Activated T-cell treated with anti-CD3 and anti-CD28 coated beads, Interleukin-2, amount 50 U/mL, for 4 hours (primary cell): Measurements from ENCODE around the gene LZIC. TPM values are rescaled to one million over a fixed set of nuclear protein-coding genes. Genes with fewer than 3 reads are reported as not detected.
A peak's percentile ranks its signal among the peaks of the same experiment; 100 is the strongest.

Experiments used
- ATAC-seq, 2 donors: fragments of 200-7000 bp; cut with Tn5 transposase; one replicate each; pipeline ENCODE4 v1.10.0; 2021
- DNase-seq: peaks from one replicate; pipeline ENCODE4 v3.0.0-alpha.2; 2020
- H3K27me3 Mint-ChIP-seq: one replicate; pipeline ENCODE4 v1.8.0; 2021; ENCODE audit warnings: low read depth, mixed read lengths
- H3K36me3 Mint-ChIP-seq: one replicate; pipeline ENCODE4 v1.8.0; 2022; ENCODE audit warnings: mixed read lengths; ENCODE audit not compliant: insufficient read depth
- H3K4me1 Mint-ChIP-seq: one replicate; pipeline ENCODE4 v1.8.0; 2021; ENCODE audit warnings: low read depth, mixed read lengths
- H3K4me3 Mint-ChIP-seq: one replicate; pipeline ENCODE4 v1.8.0; 2021; ENCODE audit warnings: mild to moderate bottlenecking, moderate library complexity, mixed read lengths
- H3K9me3 Mint-ChIP-seq: one replicate; pipeline ENCODE4 v1.8.0; 2021; ENCODE audit warnings: mixed read lengths
- total RNA-seq, 3 donors: library from RNA; stranded (reverse); gene quantifications; one replicate each; pipeline ENCODE4 v1.2.1, GENCODE V29; 2021

The LZIC gene
- total RNA-seq, 3 donors from 2014 or later = 31.4 to 35.5 (median 35.5) TPM

- ATAC-seq = no peak
- no peak for DNase-seq
- Mint-ChIP-seq H3K36me3 (no peaks in the 10 kb centered on the region), H3K27me3 (no peaks in the 10 kb centered on the region), H3K4me3 (no peak overlapping the region), H3K4me1 (peaks cover 42% of the 10 kb centered on the region), H3K9me3 (no peaks in the 10 kb centered on the region)
Observed at GRCh38 chr1:9904596-9904995, 38.6 kb downstream of the LZIC start.

GRCh38 chr1:9903801-9904527 lies 39.2 kb downstream of the LZIC start:
- no peak overlapping the region for H3K4me3 Mint-ChIP-seq
- H3K4me1 Mint-ChIP-seq = peaks cover 36% of the 10 kb centered on the region
- no peaks in the 10 kb centered on the region for H3K36me3 Mint-ChIP-seq

GRCh38 chr1:9902060-9902452 lies 41.1 kb downstream of the LZIC start:
- H3K9me3 Mint-ChIP-seq = no peaks in the 10 kb centered on the region
- H3K4me3 Mint-ChIP-seq = no peak overlapping the region
- DNase-seq (no peak), ATAC-seq (no peak)
- H3K36me3 Mint-ChIP-seq = no peaks in the 10 kb centered on the region
- H3K4me1 Mint-ChIP-seq = peaks cover 27% of the 10 kb centered on the region
- no peaks in the 10 kb centered on the region for H3K27me3 Mint-ChIP-seq

More at GRCh38 chr1:9903801-9904527, 39.2 kb downstream of the LZIC start:
- no peaks in the 10 kb centered on the region for H3K9me3 Mint-ChIP-seq
- peak; percentile 90 to 91 for ATAC-seq
- DNase-seq = no peak
- H3K27me3 Mint-ChIP-seq = no peaks in the 10 kb centered on the region

DNA sequence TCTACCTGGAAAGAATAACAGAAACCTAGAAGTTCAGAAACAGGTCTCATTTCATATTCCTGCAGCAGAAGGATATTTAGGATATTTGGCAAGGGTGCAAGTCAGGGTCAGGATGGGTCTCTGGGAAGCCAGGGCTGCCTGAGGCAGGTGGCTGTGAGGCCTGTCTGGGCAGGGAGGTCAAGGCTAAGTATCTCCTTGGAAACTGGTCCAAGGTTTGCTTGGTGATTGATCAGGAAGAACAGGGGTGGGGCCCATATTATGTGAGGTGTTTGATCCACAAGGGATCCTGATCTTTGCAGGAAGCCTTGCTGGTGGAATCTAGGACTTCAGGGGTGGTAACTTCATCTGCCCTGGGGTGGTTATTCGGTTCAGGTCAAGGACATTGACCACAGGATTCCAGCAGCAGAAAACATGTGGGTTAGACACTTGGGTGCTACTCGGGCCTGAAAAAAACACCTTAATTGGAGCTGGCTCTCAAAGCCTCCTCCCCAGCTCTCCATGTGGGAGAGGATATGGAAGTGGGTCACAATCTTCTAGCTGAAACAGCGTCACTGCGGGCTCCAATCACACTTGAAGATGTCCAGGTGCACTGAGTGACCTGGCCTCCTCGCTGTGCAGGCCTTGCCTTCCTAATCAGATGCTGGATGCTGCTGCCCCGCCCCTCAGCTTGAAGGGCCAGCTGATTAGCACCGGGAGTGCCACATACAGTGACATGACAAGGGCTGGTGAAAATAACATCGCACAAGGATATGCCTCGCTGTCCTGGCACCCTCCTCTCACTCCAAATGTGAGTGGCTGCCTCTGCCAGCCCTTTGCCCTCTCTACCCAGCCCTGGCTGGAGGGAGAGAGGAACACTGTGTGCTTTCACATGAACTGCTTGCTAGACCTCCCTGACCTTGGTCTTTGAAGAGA lies 41.8 kb downstream of the LZIC start:
- Mint-ChIP-seq H3K4me3 (no peak overlapping the region), H3K36me3 (no peaks in the 10 kb centered on the region), H3K9me3 (no peaks in the 10 kb centered on the region), H3K4me1 (peaks cover 27% of the 10 kb centered on the region), H3K27me3 (no peaks in the 10 kb centered on the region)
- no peak for ATAC-seq
- no peak for DNase-seq

GRCh38 chr1:9900142-9901043 lies 42.8 kb downstream of the LZIC start:
- no peaks in the 10 kb centered on the region for H3K27me3 Mint-ChIP-seq
- ATAC-seq = no peak
- H3K9me3 Mint-ChIP-seq = no peaks in the 10 kb centered on the region
- no peak for DNase-seq
- H3K36me3 Mint-ChIP-seq = no peaks in the 10 kb centered on the region
- H3K4me3 Mint-ChIP-seq = no peak overlapping the region
- H3K4me1 Mint-ChIP-seq = peaks cover 27% of the 10 kb centered on the region

DNA sequence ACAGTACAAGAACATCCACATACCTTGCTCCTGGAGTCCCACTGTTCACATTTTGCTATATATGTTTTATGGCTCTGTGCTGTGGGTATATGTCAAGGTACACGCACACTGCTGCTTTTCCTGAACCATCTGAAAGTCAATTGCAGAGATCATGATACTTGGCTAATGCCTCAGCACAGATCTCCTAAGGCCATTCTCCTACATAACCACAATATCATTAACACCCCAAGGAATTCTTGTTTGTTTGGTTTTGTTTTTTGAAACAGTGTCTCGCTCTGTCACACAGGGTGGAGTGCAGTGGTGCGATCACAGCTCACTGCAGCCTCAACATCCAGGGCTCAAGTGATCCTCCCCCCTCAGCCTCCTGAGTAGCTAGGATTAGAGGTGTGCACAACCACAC lies 49.1 kb downstream of the LZIC start:
- Mint-ChIP-seq H3K4me1 (peaks cover 15% of the 10 kb centered on the region), H3K27me3 (no peaks in the 10 kb centered on the region)

DNA sequence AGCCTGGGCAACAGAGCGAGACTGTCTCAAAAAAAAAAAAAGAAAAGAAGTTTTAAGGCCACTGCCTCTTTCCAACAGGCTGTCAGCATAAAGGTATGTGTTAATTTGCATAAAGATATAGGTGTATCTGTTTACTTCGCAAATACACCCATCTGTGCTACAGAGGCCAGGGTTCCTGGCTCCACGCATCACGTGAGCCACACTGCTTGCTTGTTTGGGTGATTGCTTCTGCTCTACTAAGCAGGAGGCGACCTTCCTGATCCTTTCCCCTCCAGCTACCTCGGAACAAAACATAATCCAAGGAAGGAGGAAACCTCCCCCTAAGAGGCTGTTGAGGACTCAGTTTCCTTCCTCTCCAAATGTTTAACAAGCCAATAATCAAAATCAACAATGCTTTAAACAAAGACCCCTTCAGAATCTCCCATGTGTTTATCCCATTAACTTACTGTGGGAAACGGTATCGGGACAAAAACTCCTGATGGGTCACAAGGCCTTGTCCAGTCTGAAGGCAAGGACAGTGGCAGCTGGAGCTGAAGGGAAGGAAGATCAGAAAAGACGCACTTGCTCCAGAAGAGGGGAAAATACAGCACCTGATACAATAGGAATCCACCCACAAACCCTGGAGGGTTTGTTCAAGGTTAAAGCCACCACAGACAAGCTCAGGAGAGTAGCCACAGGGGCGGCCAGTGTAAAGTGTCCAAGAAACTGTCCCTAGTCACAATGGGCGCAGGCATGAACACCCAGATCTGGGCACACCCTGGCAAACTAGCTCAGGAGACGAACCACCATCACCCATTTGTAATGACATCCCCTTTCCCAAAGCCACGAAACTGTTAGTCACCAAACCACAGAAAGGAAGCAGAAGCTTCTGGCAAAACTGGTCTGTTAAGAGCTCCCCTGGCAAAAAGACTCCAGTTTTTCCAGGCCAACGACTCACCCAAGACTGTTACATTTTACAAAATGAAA lies 50.3 kb downstream of the LZIC start:
- Mint-ChIP-seq H3K36me3 (peaks cover 2% of the 10 kb centered on the region), H3K4me3 (no peak overlapping the region), H3K4me1 (peaks cover 15% of the 10 kb centered on the region), H3K9me3 (no peaks in the 10 kb centered on the region), H3K27me3 (no peaks in the 10 kb centered on the region)
- ATAC-seq = no peak
- DNase-seq = no peak

More for the DNA sequence above, 49.1 kb downstream of the LZIC start:
- no peak for ATAC-seq
- H3K4me3 Mint-ChIP-seq = no peak overlapping the region
- no peaks in the 10 kb centered on the region for H3K9me3 Mint-ChIP-seq
- no peak for DNase-seq
- H3K36me3 Mint-ChIP-seq = peaks cover 2% of the 10 kb centered on the region

DNA sequence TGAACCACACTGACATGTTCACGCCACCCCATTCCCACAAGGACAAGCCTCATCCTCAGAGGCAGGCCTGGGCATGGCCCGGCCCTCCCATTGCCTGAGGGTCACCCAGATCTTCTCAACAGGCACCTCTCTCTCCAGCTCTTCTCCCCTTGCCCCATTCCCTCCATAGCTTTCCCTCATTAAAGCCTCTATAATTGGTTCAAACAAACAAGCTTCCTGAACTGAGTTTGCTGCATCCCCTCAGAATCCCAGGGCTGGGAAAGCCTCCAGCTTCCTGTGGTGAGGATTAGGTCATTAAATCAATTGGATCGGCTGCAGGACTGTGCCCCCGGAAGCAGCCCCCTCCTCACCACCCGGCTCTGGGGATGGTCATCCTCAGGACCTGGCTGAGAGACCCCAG lies 52.0 kb downstream of the LZIC start:
- no peaks in the 10 kb centered on the region for H3K9me3 Mint-ChIP-seq
- no peak overlapping the region for H3K4me3 Mint-ChIP-seq
- no peaks in the 10 kb centered on the region for H3K27me3 Mint-ChIP-seq
- DNase-seq = no peak
- peaks cover 2% of the 10 kb centered on the region for H3K36me3 Mint-ChIP-seq
- ATAC-seq = no peak
- H3K4me1 Mint-ChIP-seq = peaks cover 15% of the 10 kb centered on the region

GRCh38 chr1:9890224-9890731 lies 52.9 kb downstream of the LZIC start:
- DNase-seq (no peak), ATAC-seq (no peak)
- Mint-ChIP-seq H3K9me3 (no peaks in the 10 kb centered on the region), H3K36me3 (peaks cover 2% of the 10 kb centered on the region), H3K4me1 (peaks cover 15% of the 10 kb centered on the region), H3K27me3 (no peaks in the 10 kb centered on the region), H3K4me3 (no peak overlapping the region)

- Mint-ChIP-seq H3K4me1 (peaks cover 15% of the 10 kb centered on the region), H3K36me3 (peaks cover 2% of the 10 kb centered on the region), H3K4me3 (no peak overlapping the region), H3K9me3 (no peaks in the 10 kb centered on the region), H3K27me3 (no peaks in the 10 kb centered on the region)
- no peak for DNase-seq
- ATAC-seq = no peak
Observed at GRCh38 chr1:9889411-9889810, 53.8 kb downstream of the LZIC start.

GRCh38 chr1:9888886-9889285 lies 54.3 kb downstream of the LZIC start:
- ATAC-seq = no peak
- peaks cover 2% of the 10 kb centered on the region for H3K36me3 Mint-ChIP-seq
- peaks cover 15% of the 10 kb centered on the region for H3K4me1 Mint-ChIP-seq
- no peaks in the 10 kb centered on the region for H3K9me3 Mint-ChIP-seq
- H3K4me3 Mint-ChIP-seq = no peak overlapping the region
- no peak for DNase-seq
- H3K27me3 Mint-ChIP-seq = no peaks in the 10 kb centered on the region

GRCh38 chr1:9887070-9887469 lies 56.1 kb downstream of the LZIC start:
- Mint-ChIP-seq H3K4me3 (no peak overlapping the region), H3K4me1 (peaks cover 13% of the 10 kb centered on the region), H3K9me3 (no peaks in the 10 kb centered on the region), H3K36me3 (peaks cover 2% of the 10 kb centered on the region), H3K27me3 (no peaks in the 10 kb centered on the region)
- ATAC-seq = no peak
- DNase-seq = no peak

GRCh38 chr1:9886092-9886742 lies 57.0 kb downstream of the LZIC start:
- Mint-ChIP-seq H3K9me3 (no peaks in the 10 kb centered on the region), H3K4me1 (peaks cover 19% of the 10 kb centered on the region)

More at GRCh38 chr1:9886092-9886742, 57.0 kb downstream of the LZIC start:
- ATAC-seq (no peak), DNase-seq (no peak)
- peaks cover 2% of the 10 kb centered on the region for H3K36me3 Mint-ChIP-seq
- H3K4me3 Mint-ChIP-seq = no peak overlapping the region
- no peaks in the 10 kb centered on the region for H3K27me3 Mint-ChIP-seq
